Astrocyte of the spinal cord (primary cell): ENCODE results near the gene EFNB1.

Experiments used
- DNase-seq: peaks from one replicate; pipeline ENCODE4 v3.0.0; 2011; ENCODE audit warnings: low read depth, low spot score
- H3K4me3 ChIP-seq: 2 replicates; pipeline ENCODE4 v1.5.1; 2011; ENCODE audit warnings: low read depth, mild to moderate bottlenecking, low read length, moderate library complexity
- CTCF ChIP-seq: IDR thresholded peaks from 2 replicates; pipeline ENCODE4 v1.5.1; 2012; ENCODE audit warnings: low read depth, mild to moderate bottlenecking, low read length, inconsistent platforms
- in situ Hi-C: cut with HindIII; loops from 2 replicates; pipeline ENCODE4 v1.10.0; 2017; ENCODE audit warnings: low sequenced_read_pairs

EFNB1 gene

DNA sequence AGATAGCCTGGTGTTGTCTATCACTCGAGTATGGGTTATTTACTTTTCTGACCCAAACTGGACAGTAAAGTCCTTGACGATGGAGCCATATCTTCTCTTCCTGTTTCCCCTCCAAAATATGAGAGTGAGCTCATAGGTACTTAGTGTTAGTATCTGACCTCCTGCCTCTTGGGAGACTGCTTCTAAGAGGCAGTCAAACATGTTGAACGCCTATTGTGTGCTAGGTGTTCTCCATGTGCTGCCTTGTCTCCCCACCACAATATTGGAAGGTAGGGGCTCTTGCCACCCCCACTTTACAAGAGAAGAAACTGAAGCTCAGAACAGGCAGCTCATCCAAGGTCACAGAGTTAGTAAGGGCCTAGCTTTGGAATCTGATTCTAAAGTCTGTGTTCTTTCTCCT lies 8.3 kb downstream of the EFNB1 start:
- TF ChIP-seq CTCF = no peak
- H3K4me3 ChIP-seq = no peak overlapping the region
- no peak for DNase-seq
- in situ Hi-C loops = no loop called here

DNA sequence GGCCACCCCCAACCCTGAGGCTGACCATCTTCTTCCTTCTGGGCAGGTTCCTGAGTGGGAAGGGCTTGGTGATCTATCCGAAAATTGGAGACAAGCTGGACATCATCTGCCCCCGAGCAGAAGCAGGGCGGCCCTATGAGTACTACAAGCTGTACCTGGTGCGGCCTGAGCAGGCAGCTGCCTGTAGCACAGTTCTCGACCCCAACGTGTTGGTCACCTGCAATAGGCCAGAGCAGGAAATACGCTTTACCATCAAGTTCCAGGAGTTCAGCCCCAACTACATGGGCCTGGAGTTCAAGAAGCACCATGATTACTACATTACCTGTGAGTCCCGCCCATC lies 9.7 kb downstream of the EFNB1 start:
- no peak overlapping the region for H3K4me3 ChIP-seq
- no peak for TF ChIP-seq CTCF
- in situ Hi-C loops = no loop called here
- no peak for DNase-seq

- no peak overlapping the region for H3K4me3 ChIP-seq
- DNase-seq = no peak
- no peak for TF ChIP-seq CTCF
- in situ Hi-C loops = no loop called here
Observed at GRCh38 chrX:68839771-68840170, 10.9 kb downstream of the EFNB1 start.

DNA sequence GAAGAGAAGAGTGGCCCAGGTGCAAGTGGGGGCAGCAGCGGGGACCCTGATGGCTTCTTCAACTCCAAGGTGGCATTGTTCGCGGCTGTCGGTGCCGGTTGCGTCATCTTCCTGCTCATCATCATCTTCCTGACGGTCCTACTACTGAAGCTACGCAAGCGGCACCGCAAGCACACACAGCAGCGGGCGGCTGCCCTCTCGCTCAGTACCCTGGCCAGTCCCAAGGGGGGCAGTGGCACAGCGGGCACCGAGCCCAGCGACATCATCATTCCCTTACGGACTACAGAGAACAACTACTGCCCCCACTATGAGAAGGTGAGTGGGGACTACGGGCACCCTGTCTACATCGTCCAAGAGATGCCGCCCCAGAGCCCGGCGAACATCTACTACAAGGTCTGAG lies 11.4 kb downstream of the EFNB1 start:
- no peak for TF ChIP-seq CTCF
- no peak for DNase-seq
- in situ Hi-C loops = no loop called here
- H3K4me3 ChIP-seq = no peak overlapping the region

- DNase-seq = no peak
- no peak overlapping the region for H3K4me3 ChIP-seq
- TF ChIP-seq CTCF = no peak
- in situ Hi-C loops = no loop called here
Observed at GRCh38 chrX:68841251-68842049, 12.6 kb downstream of the EFNB1 start.

DNA sequence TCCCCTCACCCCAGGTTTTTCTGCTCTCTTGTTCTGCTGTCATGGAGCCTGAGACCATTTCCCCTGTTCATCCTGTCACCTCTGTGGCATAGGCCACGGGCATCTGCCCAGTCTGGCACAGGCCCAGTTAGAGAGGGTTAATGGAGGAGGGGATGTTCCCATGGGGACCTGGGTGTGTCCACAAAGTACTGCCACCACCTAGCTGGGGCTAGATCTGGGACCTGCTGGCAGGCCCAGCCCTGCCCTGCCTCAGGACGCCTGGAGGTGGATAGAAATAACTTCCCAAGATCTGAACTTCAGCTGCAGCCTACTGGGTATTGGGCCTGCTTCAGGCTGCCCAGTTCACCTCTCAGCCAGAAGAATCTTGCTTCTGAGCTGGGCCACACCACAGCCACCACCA lies 13.5 kb downstream of the EFNB1 start:
- DNase-seq = no peak
- H3K4me3 ChIP-seq = no peak overlapping the region
- TF ChIP-seq CTCF = no peak
- in situ Hi-C loops = no loop called here
